GM18909 (cell line): ENCODE data around the gene GNAT3.

Experiments
- ATAC-seq: cut with Tn5 transposase; IDR thresholded peaks from one replicate; pipeline ENCODE4 v1.9.1; 2021; ENCODE audit warnings: mild to moderate bottlenecking; ENCODE audit not compliant: unreplicated experiment, poor library complexity

GNAT3 gene

DNA sequence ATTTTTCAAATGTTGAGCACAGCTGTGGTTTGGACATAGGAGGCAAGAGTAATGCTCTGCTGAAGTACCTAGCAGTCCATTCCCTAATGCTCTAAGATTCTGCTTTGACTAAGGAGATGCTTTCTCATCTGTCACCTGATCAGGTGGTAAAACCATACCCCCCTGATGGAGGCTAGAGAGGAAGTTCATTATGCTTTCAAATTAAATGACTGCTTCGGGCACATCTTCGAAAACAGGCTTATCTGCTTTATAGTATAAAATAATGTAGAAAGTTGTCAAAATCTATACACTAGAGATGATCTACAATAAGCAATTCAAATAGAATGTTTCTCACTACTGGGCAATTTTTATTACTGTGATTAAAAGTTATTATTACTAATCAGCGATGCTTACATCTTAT, at the start of gene GNAT3:
GNAT3 (minus strand) TSS at position 101 of the 400 bp plus-strand sequence. CDS start 138 bp downstream, outside the sequence.
- no peak for ATAC-seq

DNA sequence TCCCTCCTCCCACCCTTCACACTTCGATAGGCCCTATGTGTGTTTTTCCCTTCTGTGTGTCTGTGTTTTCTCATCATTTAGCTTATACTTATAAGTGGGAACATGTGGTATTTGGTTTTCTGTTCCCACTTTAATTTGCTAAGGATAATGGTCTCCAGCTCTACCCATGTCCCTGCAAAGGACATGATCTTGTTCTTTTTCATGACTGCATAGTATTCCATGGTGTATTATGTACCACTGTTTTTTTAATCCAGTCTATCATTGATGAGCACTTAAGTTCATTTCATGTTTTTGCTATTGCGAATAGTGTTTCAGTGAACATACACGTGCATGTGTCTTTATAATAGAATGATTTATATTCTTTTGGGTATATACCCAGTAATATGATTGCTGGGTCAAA, 46.3 kb upstream of the GNAT3 start:
- ATAC-seq = no peak

DNA sequence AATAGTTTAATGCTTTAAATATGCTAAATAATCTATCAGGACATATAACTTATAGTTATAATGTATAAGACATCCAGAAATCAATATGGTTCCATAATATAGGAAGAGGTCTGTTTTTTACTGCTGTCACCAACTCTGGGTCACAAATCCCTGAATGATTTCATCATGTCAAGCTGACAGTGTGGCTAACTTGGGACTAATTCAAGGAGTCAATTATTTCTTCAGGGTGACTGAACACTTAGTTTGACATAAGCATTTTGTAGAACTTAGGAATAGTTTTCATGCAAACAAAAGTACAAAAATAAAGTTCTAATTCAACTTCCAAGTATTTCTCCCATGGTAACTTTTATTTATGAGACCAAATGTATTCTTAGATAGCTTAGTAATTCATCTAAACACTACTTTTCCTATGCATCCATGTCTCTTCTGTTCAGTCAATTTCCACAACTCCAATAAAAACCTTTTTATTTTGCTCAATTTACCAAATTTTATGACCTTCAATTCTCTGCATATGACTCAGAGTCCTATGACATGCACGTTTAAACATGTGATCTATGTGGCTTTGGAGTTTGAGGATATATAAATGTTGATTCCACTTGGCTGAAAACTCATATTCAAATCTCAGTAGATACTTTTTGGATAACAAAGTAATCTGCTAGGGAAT, 40.3 kb upstream of the GNAT3 start:
- ATAC-seq = no peak

DNA sequence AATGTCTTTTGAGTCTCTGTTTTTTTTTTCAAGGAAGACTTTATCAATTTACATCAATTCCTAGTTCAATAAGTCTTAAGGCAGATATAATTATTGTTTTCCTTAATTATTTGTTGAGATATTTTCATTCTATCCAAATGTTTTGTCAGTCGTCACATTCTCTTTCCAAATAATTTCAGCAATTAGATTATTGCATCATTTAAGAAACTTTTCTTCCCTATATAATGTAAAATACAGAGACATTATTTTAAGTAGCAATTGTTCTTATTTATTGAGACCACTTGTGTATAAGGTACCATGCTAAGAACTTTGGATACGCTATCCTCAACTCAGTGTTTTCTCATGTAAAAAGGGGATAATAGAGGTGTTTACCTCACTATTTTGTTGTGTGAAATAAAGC, 38.1 kb upstream of the GNAT3 start:
- ATAC-seq = no peak

DNA sequence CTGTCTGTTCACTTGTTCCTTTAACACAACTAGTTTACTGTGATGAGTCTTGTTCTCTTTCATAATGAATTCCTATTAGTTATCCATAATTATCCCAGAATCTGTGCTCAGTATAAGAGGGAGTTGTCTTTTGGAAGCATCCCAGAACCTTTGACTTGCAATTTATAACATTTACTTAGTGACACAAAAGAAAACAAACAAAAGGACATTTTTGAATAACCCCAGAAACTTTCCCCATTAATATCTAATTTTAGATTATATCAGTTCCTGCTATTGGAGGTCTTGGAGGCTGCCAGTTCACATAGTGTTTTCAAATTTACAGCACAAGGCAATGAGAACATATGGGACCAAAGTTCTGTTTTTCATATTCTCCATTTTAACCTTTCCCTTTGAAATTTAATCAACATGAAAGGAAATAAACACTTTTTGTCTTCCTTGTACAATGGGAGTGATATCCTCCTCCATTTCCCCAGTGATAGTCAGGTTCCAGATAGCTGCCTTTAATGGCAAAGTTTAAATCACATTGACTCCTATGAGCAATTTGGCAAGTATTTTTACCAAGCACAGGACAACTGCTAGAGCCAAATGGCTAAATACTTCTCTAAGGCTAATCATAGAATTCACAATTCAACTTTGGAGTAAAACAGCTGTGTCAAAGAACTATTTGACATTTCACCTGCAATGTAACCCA, 37.1 kb upstream of the GNAT3 start:
- ATAC-seq = no peak

DNA sequence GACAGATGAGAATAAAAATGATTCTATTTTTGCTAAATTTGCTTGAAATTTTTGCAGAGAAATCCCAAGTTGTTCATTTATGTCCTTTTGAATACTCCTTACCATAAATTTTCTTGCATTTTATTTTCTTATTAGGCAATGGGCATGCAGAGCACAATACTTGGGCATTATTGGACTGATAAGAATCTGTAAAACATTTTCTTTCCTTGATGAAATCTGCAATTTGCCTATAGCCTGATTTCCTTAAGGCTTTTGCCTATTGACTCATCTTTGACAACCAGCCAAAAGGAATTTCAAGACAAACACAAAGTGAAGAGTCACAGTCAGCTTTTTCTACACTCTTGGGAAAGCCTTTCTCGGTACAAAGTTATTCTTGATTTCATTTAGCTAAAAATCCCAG, 30.5 kb upstream of the GNAT3 start:
- ATAC-seq = no peak

DNA sequence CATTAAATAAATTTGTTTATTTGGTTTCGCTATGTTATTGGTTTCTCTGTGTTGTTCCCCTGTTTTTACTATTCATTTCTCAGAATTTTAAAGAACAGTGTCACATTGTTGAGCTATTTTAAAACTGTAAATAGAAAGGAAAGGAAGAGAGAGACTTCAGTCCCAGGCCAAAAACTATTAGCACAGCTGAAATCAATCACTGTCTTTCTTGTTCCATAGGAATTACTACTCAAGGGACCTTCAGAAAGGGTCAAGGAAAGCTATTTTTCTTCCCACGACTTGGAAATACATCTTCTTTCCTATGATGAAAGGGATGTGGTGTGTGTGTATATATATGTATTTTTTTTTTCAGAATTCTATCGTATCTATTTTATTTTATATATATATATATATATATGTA, 29.0 kb upstream of the GNAT3 start:
- no peak for ATAC-seq

DNA sequence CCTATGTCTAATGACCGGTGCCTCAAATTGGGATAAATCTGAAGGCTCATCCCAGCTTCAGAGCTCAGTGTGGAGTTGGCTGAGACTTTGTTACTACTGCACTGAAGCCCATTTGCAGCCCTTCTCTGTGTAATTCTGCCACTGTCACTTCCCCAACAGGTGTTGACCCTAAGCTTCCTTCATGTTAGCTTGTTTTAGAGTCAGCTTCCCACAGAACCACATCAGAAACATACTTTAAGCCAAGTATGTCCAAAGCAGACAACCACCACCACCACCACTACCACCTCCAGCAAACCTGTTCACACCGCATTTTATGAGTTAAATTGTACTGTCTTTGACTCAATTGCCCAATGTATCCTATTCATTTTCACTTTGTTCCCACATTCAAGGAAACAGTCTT, 25.2 kb upstream of the GNAT3 start:
- ATAC-seq = no peak

DNA sequence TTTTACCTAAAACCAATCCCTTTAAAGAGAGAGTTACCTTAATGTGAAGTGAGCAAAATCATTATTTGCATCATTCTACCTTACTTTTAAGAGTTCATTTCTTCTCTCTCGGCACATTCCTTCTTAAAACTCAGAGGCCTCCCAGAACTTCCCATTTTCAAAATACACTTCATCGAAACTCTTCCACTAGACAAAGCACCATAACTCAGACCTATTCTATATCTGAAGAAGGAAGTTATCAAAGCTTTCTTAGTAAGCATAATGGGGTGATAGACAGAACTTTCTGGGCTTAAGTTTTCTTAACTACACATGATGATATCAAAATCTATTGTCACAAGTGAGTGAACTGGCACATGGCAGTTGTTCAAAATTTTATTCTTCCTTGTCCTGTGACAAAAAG, 24.6 kb upstream of the GNAT3 start:
- no peak for ATAC-seq

DNA sequence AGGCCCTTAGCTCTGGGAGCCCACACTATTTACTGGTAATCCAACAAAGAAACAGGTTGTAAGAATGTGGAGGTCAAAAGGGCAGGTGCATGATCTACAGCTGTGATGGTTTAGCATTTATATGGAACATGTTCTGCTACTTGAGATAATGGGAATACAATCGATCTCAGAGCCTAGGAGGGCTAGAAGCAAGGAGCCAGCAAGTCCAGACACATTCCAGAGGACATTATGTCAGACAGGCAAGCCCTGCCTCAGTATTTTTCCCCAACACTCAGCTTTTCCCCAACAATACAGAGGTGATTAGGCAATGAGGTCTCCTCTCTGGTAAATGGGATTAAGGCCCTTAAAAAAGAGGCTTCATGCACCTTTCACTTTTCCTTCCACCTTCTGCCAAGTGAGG, 21.4 kb upstream of the GNAT3 start:
- no peak for ATAC-seq

DNA sequence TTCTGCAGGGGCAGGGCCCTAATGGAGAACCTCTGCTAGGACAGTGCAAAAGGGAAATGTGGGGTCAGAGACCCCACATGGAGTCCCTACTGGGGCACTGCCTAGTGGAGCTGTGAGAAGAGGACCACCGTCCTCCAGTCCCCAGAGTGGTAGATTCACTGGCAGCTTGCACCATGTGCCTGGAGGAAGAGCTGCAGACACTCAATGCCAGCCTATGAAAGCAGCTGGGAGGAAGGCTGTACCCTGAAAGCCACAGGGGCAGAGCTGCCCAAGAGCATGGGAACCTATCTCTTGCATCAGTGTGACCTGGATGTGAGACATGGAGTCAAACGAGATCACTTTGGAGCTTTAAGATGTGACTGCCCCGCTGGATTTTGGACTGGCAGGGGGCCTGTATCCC, 20.3 kb upstream of the GNAT3 start:
- no peak for ATAC-seq

DNA sequence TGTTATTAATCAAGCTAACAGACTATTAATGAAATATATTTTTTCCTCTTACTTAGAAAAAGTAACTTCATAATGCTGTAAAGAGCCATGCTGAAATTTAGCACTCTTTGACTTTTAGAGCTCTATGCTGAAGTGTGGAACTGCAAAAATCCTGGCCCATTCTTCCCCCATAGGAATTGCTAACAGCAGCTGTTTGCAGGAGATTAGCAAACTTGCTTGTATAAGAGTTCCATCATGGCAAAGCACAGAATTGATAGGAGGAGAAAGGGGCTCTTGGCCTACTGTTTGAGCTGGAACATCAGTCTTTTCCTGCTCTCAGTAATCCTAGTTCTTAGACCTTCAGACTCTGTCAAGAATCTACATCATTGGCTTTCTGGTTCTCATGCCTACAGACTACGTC, 18.3 kb upstream of the GNAT3 start:
- ATAC-seq = no peak

DNA sequence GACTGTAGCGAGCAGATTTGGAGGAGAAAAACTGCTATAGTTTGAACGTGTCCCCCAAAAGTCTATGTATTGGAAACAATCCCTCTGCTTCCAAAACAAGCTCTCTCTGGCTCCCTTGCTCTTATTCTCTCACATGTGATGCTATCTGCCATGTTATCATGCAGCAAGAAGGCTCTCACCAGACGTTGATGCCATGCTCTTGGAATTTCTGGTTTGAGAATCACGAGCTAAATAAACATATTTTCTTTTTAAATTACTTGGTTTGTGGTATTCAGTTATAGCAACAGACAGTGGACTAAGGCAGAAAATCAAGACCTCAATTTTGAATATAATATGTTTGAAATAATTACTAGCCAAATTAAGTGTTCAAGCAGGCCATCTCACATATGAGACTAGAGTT, 17.5 kb upstream of the GNAT3 start:
- no peak for ATAC-seq

DNA sequence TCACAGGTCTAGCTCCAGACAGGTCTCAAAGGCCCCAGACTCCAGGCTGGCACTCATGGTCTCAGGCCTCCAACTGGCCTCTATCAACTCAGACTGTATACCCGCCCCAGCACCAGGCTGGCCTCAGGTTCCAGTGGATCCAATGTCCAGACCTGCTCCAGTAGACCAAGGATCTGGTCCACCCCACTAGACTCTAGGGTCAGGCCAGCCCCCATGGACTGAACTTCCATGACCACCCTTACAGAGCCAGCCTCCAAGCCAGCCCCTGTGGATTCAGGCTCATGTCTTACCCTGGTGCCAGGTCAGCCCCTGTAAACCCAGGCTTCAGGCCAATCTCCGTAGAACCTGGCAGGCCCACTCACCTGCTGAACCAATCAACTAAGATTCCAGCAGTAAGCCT, 16.8 kb upstream of the GNAT3 start:
- ATAC-seq = no peak

DNA sequence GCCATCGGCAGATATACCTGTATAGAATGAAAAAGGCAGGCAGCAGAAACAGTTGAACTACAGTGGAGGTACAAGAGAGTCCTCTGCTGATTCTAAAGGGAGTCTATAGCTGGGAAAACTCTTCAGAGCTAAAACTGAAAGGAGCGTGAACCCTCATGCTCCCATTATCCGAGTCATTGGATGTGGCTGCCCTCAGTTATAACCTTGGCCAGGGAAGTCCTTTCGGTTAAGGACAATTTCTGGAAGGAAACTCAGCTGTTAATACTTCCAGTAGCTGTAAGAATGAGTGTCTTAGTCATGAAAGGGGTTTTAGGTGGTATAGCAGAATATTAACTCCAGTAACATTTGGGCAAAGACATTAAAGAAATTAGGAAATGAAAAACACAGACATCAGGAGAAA, 14.6 kb upstream of the GNAT3 start:
- no peak for ATAC-seq

DNA sequence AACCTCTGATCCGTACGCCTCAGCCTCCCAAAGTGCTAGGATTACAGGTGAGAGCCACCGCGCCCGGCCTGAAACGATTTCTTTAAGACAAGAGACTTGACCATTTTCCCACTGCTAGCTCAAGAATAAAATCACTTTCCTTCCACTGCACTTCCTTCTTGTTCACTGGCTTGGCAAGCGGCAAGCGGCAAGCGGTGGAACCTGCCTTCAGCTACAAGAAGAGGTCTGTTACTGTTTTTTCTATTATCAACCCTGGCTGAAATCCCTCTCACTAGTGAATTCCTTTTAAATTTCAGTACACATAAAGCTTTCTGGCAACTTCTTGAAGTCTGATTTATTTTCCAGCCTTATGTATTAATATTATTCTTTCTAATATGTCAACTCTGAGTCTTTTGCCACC, 12.8 kb upstream of the GNAT3 start:
- no peak for ATAC-seq

DNA sequence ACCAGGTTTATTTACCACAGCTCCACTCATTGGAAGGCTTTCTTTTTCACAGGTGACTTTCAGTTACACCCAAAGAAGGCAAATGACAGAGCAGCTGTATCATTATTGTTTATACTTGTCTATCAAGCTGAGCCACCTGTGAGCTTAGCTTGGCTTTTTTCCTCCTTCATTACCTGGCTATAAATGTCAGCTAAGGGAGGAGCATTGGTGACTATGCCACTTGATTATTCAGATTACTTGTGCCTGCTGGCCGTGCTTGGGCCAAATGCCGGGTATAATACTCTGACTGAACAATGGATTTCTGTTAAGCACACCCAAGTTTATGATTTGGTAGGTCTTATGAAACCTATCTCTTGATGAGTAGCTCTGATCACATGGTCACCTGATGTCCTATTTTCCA, 9.9 kb upstream of the GNAT3 start:
- ATAC-seq = no peak

DNA sequence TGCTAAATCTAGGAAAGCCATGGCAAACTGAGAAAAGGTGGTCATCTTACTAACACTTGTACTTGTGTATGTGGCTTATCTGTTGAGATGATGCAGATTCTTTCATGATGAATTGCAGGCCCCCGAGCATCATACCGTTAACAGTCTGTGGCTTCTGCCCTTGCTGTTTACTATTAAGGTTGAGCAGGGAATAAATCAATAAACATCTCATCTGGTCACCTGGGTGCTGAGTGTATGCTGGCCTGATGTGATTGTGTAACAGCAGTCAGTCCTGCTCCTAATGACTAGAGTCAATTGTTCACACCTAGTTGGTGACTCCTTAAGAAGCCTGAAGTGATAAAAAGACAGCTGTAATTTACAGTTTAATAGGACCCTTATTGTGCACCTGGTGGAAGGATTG, 8.3 kb upstream of the GNAT3 start:
- no peak for ATAC-seq

DNA sequence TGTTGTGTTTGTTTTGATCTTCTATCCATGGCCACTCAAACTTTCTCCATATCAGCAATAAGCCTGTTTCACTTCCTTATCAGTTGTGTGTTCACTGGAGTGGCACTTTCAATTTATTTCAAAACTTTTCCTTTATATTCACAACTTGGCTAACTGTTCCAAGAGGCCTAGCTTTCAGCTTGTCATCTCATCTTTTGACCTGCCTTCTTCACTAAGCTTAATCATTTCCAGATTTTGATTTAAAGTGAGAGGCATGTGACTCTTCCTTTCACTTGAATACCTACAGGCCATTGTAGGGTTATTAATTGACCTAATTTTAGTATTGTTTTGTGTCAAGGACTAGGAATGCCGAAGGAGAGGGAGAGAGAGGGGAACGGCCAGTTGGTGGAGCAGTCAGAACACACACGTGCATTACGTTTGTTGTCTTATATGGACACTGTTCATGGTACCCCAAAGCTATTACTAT, 5.5 kb upstream of the GNAT3 start:
- ATAC-seq = no peak

DNA sequence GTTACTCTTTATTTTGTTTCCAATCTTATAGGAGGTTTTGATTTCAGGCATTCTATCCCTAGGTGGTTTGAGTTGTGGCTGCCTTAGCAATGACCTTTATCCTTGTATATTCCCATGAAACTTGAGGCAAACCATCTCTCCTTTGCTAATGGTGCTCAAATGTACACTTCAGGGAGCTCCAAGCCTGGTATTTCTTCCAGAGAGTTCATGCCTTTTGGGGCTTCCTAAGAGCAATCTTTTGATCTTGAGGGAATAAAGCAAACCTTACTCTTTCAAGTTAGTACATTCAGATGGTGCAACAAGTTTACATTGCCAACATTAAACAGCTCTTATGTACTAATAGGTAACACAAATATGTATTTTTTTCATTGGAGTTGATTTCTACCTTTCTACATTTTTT, 3.4 kb upstream of the GNAT3 start:
- no peak for ATAC-seq

DNA sequence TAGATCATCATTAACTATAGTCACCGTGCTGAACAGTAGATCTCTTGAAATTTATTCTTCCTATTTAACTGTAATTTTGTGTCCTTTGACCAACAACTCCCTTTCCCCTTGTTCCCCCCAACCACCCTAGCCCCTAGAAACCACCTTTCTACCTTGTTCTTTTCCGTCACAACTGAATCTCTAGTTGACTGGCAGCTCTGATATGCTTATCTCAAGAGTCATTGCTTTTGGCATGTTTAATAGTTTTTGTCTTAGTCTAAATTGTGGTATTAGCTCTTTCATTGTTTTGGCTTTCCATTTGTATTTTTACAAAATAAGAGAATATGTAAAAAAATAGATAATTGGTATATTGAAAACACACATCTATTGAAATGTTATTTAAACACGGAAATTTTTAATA, 1.8 kb downstream of the GNAT3 start:
- no peak for ATAC-seq

DNA sequence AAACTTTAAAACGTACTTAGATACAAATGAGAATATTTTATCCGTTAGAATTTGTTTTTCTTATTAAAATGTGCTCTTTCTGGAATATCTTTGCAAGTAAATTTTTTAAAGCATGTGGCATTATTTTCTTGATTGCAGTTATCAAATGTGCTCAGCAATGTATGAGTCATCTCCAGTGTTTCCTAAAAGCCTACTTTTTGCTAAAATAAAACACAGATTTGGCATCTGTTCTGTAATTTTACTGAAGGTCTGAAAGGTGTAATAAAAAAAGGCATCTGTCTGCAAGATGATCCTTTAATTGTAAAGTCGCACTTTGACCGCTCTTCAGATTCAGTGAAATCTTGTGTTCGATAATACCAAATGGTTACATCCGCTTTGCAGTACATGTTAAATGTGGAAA, 3.4 kb downstream of the GNAT3 start:
- ATAC-seq = no peak
